Measurements from ENCODE around the gene RNF115. TPM values are rescaled to one million over a fixed set of nuclear protein-coding genes. Genes with fewer than 3 reads are reported as not detected.

The RNF115 gene
- total and polyA plus RNA-seq, 2 of the 13 experiments (the other 11 are each of a cell fraction or from before 2014, with no cell fraction given): 6.0 to 10.1 TPM

DNA sequence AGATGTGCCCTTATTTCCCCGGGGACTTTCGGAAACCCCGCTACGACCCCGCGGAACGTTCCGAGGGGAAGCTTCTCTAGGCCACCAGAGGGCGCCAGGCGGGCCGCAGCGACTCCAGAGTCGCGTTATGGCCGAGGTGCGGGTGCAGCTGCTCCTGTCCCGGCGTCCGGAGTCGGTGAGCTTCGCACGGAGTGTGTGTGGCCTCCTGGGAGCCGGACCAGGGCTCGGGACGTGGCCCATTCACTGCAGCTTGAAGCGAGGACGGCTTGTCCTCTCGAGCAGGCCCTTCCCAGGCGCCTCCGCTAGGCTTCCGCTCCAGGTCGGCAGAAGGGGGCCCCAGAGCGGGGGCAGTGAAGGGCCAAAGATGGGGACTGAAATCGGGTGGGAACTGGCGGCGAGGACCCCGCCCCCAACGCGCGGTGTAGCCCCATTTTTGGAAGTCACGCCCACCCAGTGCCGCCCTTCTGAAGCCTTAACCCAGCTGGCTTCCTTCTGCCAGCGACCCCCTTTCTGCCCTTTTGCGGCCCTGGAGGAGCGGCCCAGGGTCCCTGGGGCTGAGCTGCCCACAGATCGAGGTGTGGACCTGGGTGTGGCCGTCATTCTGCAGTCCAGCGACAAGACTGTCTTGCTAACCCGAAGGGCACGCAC lies 21.7 kb upstream of the RNF115 start, which contains the start of gene NUDT17:
Gene NUDT17, plus strand, starts transcription at position 117 of the 648 bp plus-strand sequence. Its CDS starts 11 bp downstream, at position 128.
- H3K4me1 ChIP-seq (ENCODE audit: insufficient read depth, low read length): peaks cover 12% of the 10 kb centered on the region
- H3K9me3 ChIP-seq (ENCODE audit: low read length): no peaks in the 10 kb centered on the region
- FAIRE-seq: peak; percentile 46
- no peak within 1 kb of the TSS for H3K27ac ChIP-seq (ENCODE audit: extremely low read length, insufficient read depth, low read length)
- peaks cover 15 to 27% of the 10 kb centered on the region in 2 experiments for H3K36me3 ChIP-seq (replicated peaks in 1 of 2; ENCODE audit: control insufficient read depth in 1 of 2, insufficient read depth in 2 of 2, low read length in 2 of 2)
- H3K4me3 ChIP-seq (replicated peaks in 1 of 3; ENCODE audit: insufficient read depth in 1 of 3, low read depth in 2 of 3, low read length in 3 of 3): peak within 1 kb of the TSS; percentile 55 to 78 (median 66)
- in situ Hi-C loops (cut with HindIII; ENCODE audit: extremely low pct_ligation_motif_present, low pct_unique_long_range_greater_than_20kb): loop anchor here (10.0 kb wide), 1 partner anchor 169 kb away; no protein-coding TSS in a partner anchor
- CTCF ChIA-PET (ENCODE audit: low intra/inter-chr PET ratio, low total read pairs): interaction anchor here (1.2 to 2.5 kb wide), 2 partner anchors 13 to 168 kb away, joined by 3 to 14 read pairs; partner anchors contain the start of gene PIAS3
- ATAC-seq: peak; percentile 87
- WGBS (ENCODE audit: low lambda C conversion rate): 3% methylated on average over 8 of the region's 50 CpGs
- no peaks in the 10 kb centered on the region for H3K79me2 ChIP-seq (ENCODE audit: insufficient read depth, low read length)
- POLR2A ChIA-PET: interaction anchor here (0.8 to 4.5 kb wide), 12 partner anchors 10 to 118 kb away, joined by 3 to 44 read pairs (median 4); partner anchors contain the start of genes LIX1L, PIAS3, POLR3C and RBM8A
- DNase-seq (ENCODE audit: low spot score): peak; percentile 52
- H3K4me2 ChIP-seq (ENCODE audit: low read depth, low read length): peak within 1 kb of the TSS; percentile 95
- H3K9ac ChIP-seq (ENCODE audit: insufficient read depth, low read depth, low read length): peak within 1 kb of the TSS; percentile 68
- H3K27me3 ChIP-seq (ENCODE audit: control insufficient read depth in 1 of 2, insufficient read depth in 2 of 2, low read length in 2 of 2): no peaks in the 10 kb centered on the region
- BruUV-seq (replicated peaks): no TSS peak
- intact Hi-C loops (cut with micrococcal nuclease; ENCODE audit: unreplicated experiment): loop anchor here (1.0 kb wide), 2 partner anchors 65 to 168 kb away; partner anchors contain the start of gene ITGA10
- no peak within 1 kb of the TSS for H2AFZ ChIP-seq (ENCODE audit: low read length)
- H4K20me1 ChIP-seq (ENCODE audit: insufficient read depth, low read length): no peaks in the 10 kb centered on the region
- TF ChIP-seq SMAD9 (CRISPR knock-in tag; IDR thresholded peaks at IDR 0.05): no peak; the same call in 1 of the 2 replicates
- TF ChIP-seq ELF4 (CRISPR knock-in tag; IDR thresholded peaks at IDR 0.05; ENCODE audit: borderline replicate concordance): no peak
- 0 out of 2 replicates have a peak, but pooled peaks have one; percentile 41 for TF ChIP-seq SATB2 (CRISPR knock-in tag; IDR thresholded peaks at IDR 0.05)
- TF ChIP-seq KLF13 (CRISPR knock-in tag; IDR thresholded peaks at IDR 0.05): no peak
- no peak for TF ChIP-seq SMAD3 (CRISPR knock-in tag; IDR thresholded peaks at IDR 0.05)
- peak; percentile 65; the same call in 1 of the 2 replicates for TF ChIP-seq NRL (CRISPR knock-in tag; IDR thresholded peaks at IDR 0.05; ENCODE audit: borderline replicate concordance)
- no peak for TF ChIP-seq ZNF383 (CRISPR knock-in tag; IDR thresholded peaks at IDR 0.05; ENCODE audit: borderline replicate concordance)
- TF ChIP-seq ZFP41 (CRISPR knock-in tag; IDR thresholded peaks at IDR 0.05; ENCODE audit: borderline replicate concordance): no peak
- no peak for TF ChIP-seq NCOA5 (CRISPR knock-in tag; IDR thresholded peaks at IDR 0.05)
- no peak; the same call in 1 of the 2 replicates for TF ChIP-seq POLR2AphosphoS5 (IDR thresholded peaks at IDR 0.05; ENCODE audit: low read depth, low read length)
- no peak for TF ChIP-seq ZNF260 (CRISPR knock-in tag; IDR thresholded peaks at IDR 0.05; ENCODE audit: borderline replicate concordance, low read depth)
- TF ChIP-seq, protein P1, sequence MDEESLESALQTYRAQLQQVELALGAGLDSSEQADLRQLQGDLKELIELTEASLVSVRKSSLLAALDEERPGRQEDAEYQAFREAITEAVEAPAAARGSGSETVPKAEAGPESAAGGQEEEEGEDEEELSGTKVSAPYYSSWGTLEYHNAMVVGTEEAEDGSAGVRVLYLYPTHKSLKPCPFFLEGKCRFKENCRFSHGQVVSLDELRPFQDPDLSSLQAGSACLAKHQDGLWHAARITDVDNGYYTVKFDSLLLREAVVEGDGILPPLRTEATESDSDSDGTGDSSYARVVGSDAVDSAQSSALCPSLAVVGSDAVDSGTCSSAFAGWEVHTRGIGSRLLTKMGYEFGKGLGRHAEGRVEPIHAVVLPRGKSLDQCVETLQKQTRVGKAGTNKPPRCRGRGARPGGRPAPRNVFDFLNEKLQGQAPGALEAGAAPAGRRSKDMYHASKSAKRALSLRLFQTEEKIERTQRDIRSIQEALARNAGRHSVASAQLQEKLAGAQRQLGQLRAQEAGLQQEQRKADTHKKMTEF (CRISPR knock-in tag; IDR thresholded peaks at IDR 0.05): peak; percentile 73
- TF ChIP-seq, protein P2, sequence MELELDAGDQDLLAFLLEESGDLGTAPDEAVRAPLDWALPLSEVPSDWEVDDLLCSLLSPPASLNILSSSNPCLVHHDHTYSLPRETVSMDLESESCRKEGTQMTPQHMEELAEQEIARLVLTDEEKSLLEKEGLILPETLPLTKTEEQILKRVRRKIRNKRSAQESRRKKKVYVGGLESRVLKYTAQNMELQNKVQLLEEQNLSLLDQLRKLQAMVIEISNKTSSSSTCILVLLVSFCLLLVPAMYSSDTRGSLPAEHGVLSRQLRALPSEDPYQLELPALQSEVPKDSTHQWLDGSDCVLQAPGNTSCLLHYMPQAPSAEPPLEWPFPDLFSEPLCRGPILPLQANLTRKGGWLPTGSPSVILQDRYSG (CRISPR knock-in tag; IDR thresholded peaks at IDR 0.05): no peak
- TF ChIP-seq ZNF335 (CRISPR knock-in tag; IDR thresholded peaks at IDR 0.05): no peak
- peak; percentile 76 for TF ChIP-seq RBFOX2 (IDR thresholded peaks at IDR 0.05; ENCODE audit: low read depth, low read length)
- TF ChIP-seq ZNF563 (CRISPR knock-in tag; IDR thresholded peaks at IDR 0.05): no peak
- no peak for TF ChIP-seq ZNF441 (CRISPR knock-in tag; IDR thresholded peaks at IDR 0.05; ENCODE audit: borderline replicate concordance)
- TF ChIP-seq ZNF709 (CRISPR knock-in tag; IDR thresholded peaks at IDR 0.05): no peak
- no peak for TF ChIP-seq TP53 (CRISPR knock-in tag; conservative IDR thresholded peaks at IDR 0.05)
- no peak for TF ChIP-seq ATF1 (CRISPR knock-in tag; IDR thresholded peaks at IDR 0.05)
- TF ChIP-seq, protein P3, sequence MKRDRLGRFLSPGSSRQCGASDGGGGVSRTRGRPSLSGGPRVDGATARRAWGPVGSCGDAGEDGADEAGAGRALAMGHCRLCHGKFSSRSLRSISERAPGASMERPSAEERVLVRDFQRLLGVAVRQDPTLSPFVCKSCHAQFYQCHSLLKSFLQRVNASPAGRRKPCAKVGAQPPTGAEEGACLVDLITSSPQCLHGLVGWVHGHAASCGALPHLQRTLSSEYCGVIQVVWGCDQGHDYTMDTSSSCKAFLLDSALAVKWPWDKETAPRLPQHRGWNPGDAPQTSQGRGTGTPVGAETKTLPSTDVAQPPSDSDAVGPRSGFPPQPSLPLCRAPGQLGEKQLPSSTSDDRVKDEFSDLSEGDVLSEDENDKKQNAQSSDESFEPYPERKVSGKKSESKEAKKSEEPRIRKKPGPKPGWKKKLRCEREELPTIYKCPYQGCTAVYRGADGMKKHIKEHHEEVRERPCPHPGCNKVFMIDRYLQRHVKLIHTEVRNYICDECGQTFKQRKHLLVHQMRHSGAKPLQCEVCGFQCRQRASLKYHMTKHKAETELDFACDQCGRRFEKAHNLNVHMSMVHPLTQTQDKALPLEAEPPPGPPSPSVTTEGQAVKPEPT (CRISPR knock-in tag; IDR thresholded peaks at IDR 0.05; ENCODE audit: low read depth): no peak
- TF ChIP-seq KMT2B (CRISPR knock-in tag; IDR thresholded peaks at IDR 0.05): peak; percentile 46; the same call in 1 of the 2 replicates

Measured in HepG2 (cell line).